Measurements from ENCODE around the gene CDHR2.
"Not testable (repeated sequence)": the region's sequence is repeated elsewhere in the genome, so short reads cannot be mapped to it uniquely, and the experiment has no call there.

Gene CDHR2

GRCh38 chr5:176575066-176575465 lies 25.9 kb downstream of the CDHR2 start:
- no peak for DNase-seq

GRCh38 chr5:176575488-176576422 lies 26.6 kb downstream of the CDHR2 start:
- no peak for DNase-seq

DNA sequence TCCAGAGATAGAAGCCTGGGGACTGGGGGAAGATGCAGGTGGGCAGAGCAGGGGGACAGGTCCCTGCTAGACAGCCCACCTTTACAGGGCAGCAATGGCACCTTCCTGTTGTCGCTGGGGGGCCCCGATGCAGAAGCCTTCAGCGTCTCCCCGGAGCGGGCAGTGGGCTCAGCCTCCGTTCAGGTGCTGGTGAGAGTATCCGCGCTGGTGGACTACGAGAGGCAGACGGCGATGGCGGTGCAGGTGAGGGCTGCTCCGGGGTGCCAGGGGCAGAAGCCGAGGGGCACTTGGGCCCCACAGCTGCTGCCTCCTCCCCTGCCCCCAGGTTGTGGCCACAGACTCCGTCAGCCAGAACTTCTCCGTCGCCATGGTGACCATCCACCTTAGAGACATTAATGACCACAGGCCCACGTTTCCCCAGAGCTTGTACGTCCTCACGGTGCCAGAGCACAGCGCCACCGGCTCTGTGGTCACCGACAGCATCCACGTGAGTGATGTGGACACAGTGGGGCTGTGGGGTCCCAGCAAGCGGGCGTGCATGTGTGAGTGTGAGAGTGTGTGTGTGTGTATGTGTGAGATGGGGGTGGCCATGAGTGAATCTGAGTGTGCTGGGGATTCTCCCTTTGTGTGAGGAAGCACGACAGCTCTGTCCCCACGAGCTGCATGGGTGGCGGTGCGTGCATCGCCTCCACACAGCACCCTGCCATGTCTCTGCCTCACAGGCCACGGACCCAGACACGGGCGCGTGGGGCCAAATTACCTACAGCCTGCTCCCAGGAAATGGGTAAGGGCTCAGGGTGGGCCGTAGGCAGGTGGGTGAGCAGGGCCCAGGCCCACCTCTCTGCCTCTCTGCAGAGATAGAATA lies 28.4 kb downstream of the CDHR2 start:
- DNase-seq: no peak

DNA sequence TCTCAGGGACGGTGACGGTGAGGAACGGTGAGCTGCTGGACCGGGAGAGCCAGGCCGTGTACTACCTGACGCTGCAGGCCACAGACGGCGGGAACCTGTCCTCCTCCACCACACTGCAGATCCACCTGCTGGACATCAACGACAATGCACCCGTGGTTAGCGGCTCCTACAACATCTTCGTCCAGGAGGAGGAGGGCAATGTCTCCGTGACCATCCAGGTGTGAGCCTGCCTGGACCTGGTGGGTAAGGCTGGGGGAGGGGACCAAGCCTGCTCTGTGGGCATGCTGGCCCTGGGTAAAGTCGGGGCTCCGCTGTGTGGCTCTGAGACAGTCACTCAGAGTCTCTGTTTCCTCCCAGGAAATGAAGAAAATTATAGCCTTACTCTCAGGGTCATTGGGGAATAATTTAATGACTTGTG lies 29.3 kb downstream of the CDHR2 start:
- DNase-seq: no peak

DNA sequence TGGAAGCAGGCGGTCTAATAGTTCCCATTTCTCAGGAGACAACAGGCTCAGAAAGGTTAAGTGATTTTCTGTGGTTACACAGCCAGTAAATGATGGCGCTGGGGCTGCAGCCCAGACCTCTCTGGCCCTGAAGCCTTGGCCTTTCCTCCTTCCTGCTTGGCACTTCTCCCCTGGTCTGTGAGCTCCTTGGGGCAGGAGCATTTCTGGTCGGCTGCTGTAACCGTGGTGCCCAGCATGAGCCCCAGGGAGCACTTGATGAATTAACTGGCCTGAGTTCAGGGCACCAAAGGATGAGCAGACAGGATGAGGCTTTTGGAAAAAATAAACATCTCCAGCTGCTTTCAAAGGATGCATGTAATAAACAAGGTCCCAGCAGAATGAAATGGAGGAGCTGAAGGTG lies 30.2 kb downstream of the CDHR2 start:
- DNase-seq: no peak

- no peak for DNase-seq
Measured at GRCh38 chr5:176581361-176581760, 32.2 kb downstream of the CDHR2 start.

DNA sequence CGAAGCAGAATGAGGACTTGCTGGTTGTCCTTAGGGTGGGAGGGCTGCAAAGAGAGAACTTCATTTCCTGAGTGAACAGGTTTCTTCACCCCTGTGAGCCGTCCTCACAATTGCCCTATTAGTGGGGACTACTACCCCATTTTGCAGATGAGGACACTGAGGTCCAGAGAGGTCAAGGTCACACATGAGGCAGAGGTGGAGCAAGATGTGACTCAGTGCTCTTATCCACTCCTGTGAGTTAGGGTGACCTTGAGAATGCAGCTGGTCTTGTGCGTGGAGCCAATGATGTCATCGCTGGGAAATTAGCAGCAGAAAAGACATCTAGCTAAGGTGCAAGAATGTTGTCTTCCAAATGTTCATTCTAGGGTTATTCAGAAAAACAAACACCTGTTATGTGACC lies 33.9 kb downstream of the CDHR2 start:
- no peak for DNase-seq

DNA sequence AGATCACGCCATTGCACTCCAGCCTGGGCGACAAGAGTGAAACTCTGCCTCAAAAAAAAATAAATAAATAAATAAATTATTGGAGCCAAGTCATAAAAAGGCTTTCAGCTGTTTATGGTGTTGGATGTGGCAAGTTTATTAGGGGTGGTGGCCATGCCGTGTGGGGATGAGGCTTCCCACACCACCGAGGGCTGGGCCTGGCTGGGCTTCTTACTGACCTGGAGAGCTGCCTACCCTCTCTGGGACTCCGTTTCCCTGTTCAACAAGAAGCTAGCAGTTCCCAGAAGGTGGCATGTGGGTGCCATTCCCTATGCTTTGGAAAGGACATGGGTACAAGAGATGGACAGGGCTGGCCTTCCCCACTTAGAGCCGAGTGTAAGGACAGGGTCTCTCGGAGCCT lies 38.3 kb downstream of the CDHR2 start:
- no peak for DNase-seq

- DNase-seq: no peak
Measured at GRCh38 chr5:176588297-176588696, 39.2 kb downstream of the CDHR2 start.

- no peak for DNase-seq
Measured at GRCh38 chr5:176589039-176589769, 40.1 kb downstream of the CDHR2 start.

DNA sequence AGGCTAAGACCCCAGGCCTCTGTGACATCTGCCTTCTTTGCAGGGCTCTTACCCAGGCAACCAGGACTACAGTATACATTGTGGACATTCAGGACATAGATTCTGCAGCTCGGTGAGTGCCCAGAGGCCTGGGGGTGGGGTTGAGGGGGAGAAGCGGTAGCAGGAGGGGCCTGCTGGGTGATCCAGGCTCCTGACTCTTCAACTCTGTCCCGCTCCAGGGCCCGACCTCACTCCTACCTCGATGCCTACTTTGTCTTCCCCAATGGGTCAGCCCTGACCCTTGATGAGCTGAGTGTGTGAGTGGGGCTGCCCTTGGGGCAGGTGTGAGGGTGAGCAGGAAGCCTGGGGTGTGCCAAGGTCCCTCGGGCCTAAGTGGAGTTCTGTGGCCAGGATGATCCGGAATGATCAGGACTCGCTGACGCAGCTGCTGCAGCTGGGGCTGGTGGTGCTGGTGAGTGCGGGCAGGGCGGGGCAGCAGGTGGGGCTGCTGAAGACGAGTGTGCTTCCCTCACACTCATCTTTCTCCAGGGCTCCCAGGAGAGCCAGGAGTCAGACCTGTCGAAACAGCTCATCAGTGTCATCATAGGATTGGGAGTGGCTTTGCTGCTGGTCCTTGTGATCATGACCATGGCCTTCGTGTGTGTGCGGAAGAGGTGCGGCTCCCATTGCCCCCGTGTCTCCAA lies 41.0 kb downstream of the CDHR2 start:
- DNase-seq: no peak

GRCh38 chr5:176591667-176592066 lies 42.5 kb downstream of the CDHR2 start:
- DNase-seq: not testable (repeated sequence)

DNA sequence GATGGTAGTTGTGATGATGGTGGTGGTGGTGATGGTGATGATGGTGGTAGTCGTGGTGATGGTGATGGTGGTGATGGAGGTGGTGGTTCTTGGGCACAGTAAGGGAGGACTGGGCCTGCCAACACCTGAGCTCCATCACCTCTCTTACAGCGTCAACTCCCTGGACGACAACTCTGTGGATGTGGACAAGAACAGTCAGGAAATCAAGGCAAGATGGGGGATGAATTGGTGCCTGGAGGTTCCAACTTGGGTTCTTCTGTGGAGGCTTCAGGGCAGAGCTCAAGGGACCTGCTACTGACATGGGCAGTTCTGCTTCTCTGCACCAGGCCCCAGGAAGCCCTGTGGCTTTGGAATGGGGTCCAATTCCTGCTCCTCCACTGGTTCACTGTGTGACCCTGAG lies 43.4 kb downstream of the CDHR2 start:
- no peak for DNase-seq

DNA sequence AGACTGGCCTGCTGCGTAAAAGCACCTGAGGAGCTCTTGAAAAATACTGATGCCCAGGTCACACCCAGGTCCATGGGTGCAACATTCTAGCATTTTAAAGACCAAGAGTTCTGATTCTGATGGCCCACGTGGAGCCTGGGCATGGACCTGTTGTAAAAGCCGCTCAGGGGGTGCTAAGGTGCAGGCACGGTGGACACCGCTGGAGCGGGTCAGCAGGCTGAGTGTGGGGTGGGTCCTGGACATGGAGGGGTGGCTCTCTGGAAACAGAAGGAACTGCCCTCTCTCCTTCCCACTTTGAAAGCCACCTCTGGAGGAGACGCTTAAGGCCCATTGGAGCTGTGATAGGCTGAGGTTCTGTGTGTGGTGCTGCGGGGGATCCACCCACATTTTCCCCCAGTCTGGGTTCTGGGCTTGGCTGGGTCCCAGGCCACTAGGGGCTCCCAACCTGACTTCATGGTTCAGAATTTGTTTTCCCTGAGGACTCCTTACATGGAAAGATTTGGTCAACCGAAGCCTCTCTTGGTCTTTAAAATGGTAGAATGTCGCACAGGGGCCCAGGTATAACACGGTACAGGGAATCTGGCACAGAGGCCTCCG lies 44.2 kb downstream of the CDHR2 start:
- DNase-seq: no peak

- DNase-seq: no peak
Measured at GRCh38 chr5:176594554-176594953, 45.4 kb downstream of the CDHR2 start.

GRCh38 chr5:176595386-176595943 lies 46.3 kb downstream of the CDHR2 start:
- DNase-seq: no peak

DNA sequence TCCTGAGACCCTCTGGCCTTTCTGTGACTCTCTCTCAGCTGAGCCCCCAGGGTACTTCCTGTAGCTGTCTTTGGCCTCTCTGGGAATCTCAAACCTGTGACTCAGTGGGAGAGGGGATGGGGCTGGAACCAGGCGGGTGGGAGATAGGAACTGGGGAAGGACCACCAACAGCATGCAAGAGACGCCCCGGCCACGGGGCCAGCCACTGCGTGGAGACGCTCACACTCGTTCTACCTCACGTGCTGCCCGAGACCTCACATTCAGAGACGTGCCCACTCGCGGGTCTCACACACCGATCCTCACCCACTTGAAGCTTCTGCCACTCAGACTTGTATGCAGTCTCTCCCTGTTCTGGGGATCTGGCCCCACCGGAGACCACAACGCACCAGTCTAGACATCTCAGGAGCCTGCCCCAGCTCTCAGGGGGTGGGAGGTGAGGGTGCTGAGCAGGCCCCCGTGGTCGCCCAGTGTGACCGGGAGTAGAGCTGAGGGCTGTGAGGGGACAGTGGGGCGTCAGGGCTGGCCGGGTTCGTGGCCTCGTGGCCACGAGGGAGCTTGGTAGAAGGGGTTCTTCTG lies 47.0 kb downstream of the CDHR2 start:
- DNase-seq: no peak

- DNase-seq: no peak
Measured at GRCh38 chr5:176596689-176597416, 47.7 kb downstream of the CDHR2 start.

- DNase-seq: no peak
Measured at GRCh38 chr5:176597417-176598389, 48.6 kb downstream of the CDHR2 start.
